AG20443 (cell line): ENCODE results near the gene SLC22A5.
"Not testable (repeated sequence)": the region's sequence is repeated elsewhere in the genome, so short reads cannot be mapped to it uniquely, and the experiment has no call there.

Experiments used
- DNase-seq: peaks from one replicate; pipeline ENCODE4 v3.0.0; 2012; ENCODE audit warnings: low spot score, mixed read lengths

SLC22A5 gene

GRCh38 chr5:132428147-132428482, 58.6 kb downstream of the SLC22A5 start:
- DNase-seq, result no peak

DNA sequence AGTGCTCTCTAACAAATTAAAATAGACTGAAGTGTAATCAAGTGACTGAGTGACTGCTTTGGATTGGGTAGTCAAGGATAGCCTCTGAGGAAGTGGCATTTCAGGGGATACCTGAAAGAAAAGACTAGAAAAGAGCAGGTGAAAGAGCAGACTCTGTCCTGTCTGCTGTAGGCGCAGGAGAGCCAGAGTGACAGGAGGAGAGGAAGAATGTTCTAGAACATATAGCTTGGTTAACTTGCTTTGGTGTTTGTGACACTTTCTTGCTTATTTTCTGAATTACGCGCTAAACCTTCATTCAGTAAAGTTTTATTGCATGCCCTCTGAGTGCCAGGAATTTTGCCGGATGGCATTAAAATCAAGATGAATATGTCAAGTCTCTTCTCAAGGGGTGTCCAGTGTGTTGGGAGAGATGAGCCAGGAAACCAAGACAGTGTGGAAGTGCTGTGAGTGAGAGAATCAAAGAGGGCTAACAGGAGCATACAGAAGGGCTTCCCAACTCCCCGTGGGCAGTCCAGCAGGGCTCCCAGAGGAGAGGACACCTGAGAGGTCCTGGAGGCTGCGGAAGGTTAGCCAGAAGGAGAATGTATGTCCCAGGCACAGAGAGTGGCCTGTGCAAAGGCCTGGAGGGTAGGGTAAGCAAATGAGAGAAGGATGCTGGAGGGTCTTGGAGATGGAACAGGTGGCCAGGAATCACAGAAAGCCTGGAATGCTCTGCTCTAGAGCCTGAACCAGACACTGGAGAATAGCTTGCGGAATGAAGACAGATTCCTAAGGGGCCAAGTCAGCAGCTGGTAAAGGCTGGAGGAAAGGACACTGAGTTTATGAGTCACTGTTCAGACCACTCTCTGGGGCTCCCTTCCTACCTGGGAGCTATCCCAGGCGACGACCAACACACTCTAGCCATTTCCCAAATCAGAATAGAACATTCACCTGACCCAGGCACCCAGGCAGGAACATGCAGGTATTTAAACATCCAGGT, 59.3 kb downstream of the SLC22A5 start:
- DNase-seq, result peak; percentile 65

GRCh38 chr5:132429463-132430440, 60.2 kb downstream of the SLC22A5 start:
- DNase-seq, result no peak

GRCh38 chr5:132430746-132431145, 61.2 kb downstream of the SLC22A5 start:
- no peak for DNase-seq

- DNase-seq, result no peak
Measured at GRCh38 chr5:132431632-132432031, 62.1 kb downstream of the SLC22A5 start.

DNA sequence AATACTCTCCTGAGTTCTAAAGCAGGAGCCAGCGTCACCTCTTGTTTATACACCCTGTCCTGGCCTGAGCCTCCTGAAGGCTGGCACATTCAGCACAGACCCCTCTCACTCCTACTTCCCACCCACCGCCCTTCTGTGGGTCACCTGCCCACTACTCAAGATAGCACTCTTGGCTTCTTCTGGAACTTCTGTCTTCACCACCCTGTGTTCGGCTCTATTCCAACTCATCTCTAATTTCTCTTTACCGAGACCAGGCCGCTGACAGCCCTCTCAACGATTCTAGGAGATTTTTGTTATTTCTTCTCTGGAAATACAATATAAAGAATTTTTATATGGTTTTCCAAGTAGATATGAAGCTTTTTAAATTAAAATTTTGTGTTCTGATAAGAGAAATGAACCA, 63.6 kb downstream of the SLC22A5 start:
- DNase-seq, result no peak

DNA sequence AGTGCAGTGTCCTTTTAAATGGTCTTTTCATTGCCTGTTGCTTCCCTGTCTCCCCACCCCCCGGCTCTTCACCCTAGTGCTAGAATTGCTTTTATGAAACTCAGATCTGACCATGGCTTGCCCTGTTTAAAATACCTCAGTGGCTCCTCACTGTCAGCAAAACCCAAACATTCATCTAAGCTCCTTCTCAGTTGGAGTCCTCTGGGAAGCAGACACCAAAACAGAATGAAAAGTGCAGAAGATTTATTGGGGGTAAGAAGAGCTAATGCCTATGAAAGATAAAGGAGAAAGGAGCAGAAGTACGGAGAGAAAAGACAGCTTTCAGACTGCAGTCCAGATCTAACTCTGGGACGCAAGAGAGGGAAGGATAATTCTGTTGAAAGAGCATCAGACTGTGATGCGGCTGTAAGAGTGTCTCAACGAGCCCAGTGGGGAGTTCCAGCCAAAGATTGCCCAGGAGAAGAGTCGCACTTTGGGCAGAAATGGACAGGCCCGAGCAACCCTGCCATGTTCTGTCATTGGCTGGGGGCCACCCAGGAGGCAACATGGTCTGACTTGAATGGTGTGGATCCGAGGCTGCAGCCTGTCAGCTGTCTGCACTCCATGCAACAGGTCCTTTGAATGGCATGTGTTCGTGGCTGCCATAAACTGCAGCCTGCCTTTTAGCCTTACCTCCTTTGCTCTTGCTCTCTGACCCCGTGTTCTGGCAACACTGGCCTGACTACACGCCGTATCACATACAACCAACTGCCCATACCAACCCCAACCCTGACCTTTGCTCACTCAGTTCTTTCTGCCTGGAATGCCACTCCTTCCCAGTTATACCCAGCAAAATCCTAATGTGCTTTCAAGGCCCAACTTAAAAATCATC, 65.1 kb downstream of the SLC22A5 start:
- no peak for DNase-seq

DNA sequence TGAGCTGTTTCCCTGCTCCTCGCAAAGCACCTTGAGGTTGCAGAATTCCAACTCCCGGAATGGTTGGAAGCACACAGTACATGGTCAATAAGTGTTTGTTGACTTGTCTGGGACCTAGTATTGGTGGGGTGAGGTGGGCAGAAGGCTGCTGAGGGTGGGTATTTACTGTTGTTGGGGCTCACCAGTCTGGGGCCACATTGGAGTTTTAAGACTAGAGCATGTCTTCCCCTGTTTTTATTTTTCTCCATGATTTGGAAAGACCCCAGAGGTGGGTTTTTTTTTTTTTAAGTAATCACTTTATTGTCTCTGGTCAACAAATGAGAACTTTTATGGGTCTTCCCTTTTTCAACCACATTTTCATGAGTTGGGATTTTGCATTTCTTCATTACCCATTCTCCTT, 65.9 kb downstream of the SLC22A5 start:
- no peak for DNase-seq

- DNase-seq, result no peak
Measured at GRCh38 chr5:132435886-132436285, 66.4 kb downstream of the SLC22A5 start.

DNA sequence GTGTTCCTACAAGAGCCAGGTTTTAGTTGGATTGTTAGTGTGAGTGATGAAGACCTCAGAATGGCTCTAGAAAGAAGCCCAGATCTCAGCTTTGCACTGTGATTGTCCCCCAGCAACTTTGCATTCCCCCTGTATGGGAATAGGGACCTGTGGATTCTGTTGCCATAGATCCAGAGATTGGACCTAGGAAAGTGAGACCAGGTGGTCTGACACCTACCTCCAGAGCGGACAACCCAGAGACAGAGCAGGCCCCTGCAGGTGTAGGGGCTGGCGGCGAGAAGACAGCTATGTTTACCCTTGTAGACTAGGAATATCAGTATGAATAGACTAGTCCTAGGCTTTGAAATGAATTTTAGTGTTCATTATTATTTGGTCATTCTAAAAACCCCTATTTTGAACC, 67.4 kb downstream of the SLC22A5 start:
- no peak for DNase-seq

GRCh38 chr5:132437604-132438266, 68.2 kb downstream of the SLC22A5 start:
- DNase-seq, result peak; percentile 85

DNA sequence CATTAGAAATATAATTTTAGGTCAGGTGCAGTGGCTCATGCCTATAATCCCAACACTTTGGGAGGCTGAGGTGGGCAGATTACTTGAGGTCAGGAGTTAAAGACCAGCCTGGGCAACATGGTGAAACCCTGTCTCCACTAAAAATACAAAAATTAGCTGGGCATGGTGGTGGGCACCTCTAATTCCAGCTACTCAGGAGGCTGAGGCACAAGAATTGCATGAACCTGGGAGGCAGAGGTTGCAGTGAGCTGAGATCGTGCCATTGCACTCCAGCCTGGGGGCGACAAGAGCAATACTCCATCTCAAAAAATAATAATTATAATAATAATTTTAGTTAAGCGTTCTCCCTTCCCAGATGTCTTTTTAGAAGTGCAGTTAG, 68.7 kb downstream of the SLC22A5 start:
- not testable (repeated sequence) for DNase-seq

- DNase-seq, result no peak
Measured at GRCh38 chr5:132438917-132439316, 69.4 kb downstream of the SLC22A5 start.

DNA sequence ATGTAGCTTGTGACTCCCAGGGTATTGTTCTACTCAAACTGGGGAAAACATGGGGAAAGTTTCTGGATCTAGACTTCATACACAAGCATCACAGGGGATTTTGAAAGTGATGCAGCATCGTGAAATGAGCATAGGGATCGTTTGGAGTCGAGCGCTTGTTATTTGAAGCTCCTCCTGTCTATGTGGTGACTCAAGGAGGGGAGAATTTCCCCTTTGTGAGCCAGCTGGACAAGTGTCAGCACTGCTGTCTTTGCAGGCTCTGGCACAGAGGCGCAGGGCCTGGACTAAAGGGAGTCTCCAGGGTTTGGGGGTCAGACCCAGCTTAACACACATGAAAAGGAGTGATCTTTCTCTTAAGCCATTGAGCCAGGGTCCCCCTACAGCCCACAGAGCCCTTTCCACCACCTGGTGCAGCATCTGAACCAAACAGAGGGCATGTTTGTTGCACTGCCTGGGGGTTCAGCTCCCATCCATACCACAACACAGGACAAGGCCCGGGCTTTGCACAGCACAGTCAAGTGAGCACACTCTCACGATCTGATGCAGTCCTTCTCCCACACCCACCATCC, 70.1 kb downstream of the SLC22A5 start:
- peak; percentile 93 for DNase-seq

- DNase-seq, result no peak
Measured at GRCh38 chr5:132444061-132444460, 74.6 kb downstream of the SLC22A5 start.
